DOHH2 (cell line): ENCODE data around the gene RAD51.

Source experiments
- H3F3A ChIP-seq: fragments of 200-600 bp; sonication (generic), shearing (Covaris generic); 2 replicates; pipeline ENCODE4 v1.6.0; 2016; ENCODE audit warnings: antibody characterized with exemption, mild to moderate bottlenecking; ENCODE audit not compliant: control insufficient read depth, insufficient read depth
- H3K27ac ChIP-seq: fragments of 200-600 bp; sonication (generic); 2 replicates; pipeline ENCODE4 v1.5.1; 2014; ENCODE audit warnings: low read depth, mild to moderate bottlenecking, low read length, moderate library complexity
- H3K27me3 ChIP-seq: fragments of 200-600 bp; sonication (generic); 2 replicates; pipeline ENCODE4 v1.6.1; 2014; ENCODE audit warnings: mild to moderate bottlenecking, low read length, mixed read lengths; ENCODE audit not compliant: control insufficient read depth
- H3K36me3 ChIP-seq: fragments of 200-600 bp; sonication (generic); 2 replicates; pipeline ENCODE4 v1.6.1; 2014; ENCODE audit warnings: mild to moderate bottlenecking, low read length, moderate library complexity, mixed read lengths; ENCODE audit not compliant: control insufficient read depth
- H3K4me1 ChIP-seq: fragments of 200-600 bp; sonication (generic); 2 replicates; pipeline ENCODE4 v1.6.1; 2014; ENCODE audit warnings: mild to moderate bottlenecking, low read length, mixed read lengths; ENCODE audit not compliant: control insufficient read depth
- H3K4me2 ChIP-seq: fragments of 200-600 bp; sonication (generic); 2 replicates; pipeline ENCODE4 v1.6.0; 2014; ENCODE audit warnings: mild to moderate bottlenecking, low read length, moderate library complexity
- H3K4me3 ChIP-seq: fragments of 200-600 bp; sonication (generic); 2 replicates; pipeline ENCODE4 v1.5.1; 2014; ENCODE audit warnings: mild to moderate bottlenecking, low read length, mixed read lengths
- H3K79me2 ChIP-seq: fragments of 200-600 bp; sonication (generic); 2 replicates; pipeline ENCODE4 v1.6.1; 2014; ENCODE audit warnings: mild to moderate bottlenecking, low read length, mixed read lengths; ENCODE audit not compliant: control insufficient read depth
- H3K9me2 ChIP-seq: fragments of 200-600 bp; sonication (generic); replicated peaks from 2 replicates; pipeline ENCODE4 v1.6.1; 2014; ENCODE audit warnings: mild to moderate bottlenecking, low read length, mixed read lengths; ENCODE audit not compliant: control insufficient read depth
- H3K9me3 ChIP-seq: fragments of 200-600 bp; sonication (generic); 2 replicates; pipeline ENCODE4 v1.6.1; 2014; ENCODE audit warnings: antibody characterized with exemption, low read length, mixed read lengths; ENCODE audit not compliant: control insufficient read depth, insufficient read depth
- H4K20me1 ChIP-seq: fragments of 200-600 bp; sonication (generic); 2 replicates; pipeline ENCODE4 v1.6.0; 2014; ENCODE audit warnings: low read depth, mild to moderate bottlenecking, antibody characterized with exemption, low read length, moderate library complexity; ENCODE audit not compliant: control insufficient read depth, insufficient read depth
- CTCF ChIP-seq: fragments of 200-600 bp; sonication (generic); IDR thresholded peaks from one replicate; pipeline ENCODE4 v1.5.1; 2014; ENCODE audit warnings: antibody characterized with exemption, mild to moderate bottlenecking, low read depth, low read length; ENCODE audit not compliant: poor library complexity, severe bottlenecking
- EZH2phosphoT487 ChIP-seq: fragments of 200-600 bp; sonication (generic); IDR thresholded peaks from 2 replicates; pipeline ENCODE4 v1.6.1; 2017; ENCODE audit warnings: borderline replicate concordance, mild to moderate bottlenecking, antibody characterized with exemption, low read length, moderate library complexity, mixed read lengths

Gene RAD51

DNA sequence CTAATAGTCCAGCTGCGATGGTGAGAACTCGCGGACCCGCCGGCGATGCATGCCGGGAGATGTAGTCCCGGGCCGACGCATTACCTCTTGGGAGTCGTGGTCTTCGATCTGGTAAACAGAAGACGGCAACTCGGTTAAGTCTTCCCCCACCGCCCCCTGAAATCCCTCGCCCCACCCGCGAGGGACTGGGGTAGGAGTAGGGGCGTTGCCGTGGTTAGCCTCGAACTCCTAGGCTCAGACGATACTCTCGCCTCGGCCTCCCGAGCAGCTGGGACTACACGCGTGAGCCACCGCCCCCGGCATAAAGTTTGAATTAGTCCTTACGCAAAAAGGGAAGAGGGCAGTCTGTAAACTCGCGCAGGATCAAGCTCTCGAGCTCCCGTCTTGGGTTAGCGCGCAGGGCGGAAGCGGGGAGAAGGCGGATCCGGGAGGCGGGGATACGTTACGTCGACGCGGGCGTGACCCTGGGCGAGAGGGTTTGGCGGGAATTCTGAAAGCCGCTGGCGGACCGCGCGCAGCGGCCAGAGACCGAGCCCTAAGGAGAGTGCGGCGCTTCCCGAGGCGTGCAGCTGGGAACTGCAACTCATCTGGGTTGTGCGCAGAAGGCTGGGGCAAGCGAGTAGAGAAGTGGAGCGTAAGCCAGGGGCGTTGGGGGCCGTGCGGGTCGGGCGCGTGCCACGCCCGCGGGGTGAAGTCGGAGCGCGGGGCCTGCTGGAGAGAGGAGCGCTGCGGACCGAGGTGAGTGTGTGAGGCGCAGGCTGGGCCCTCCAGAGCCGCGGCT, at the start of gene RAD51:
Gene RAD51, plus strand, starts transcription at position 487 of the 781 bp plus-strand sequence. CDS start 3,585 bp downstream, outside the sequence.
- H3K27me3 ChIP-seq: no peaks in the 10 kb centered on the region
- TF ChIP-seq CTCF (no peak), EZH2phosphoT487 (no peak)
- peak within 1 kb of the TSS; percentile 81 for H3K4me3 ChIP-seq
- peaks cover 59% of the 10 kb centered on the region for H3K79me2 ChIP-seq
- peaks cover 7% of the 10 kb centered on the region; the same call in 1 of the 2 replicates for H4K20me1 ChIP-seq
- H3K4me2 ChIP-seq: peak within 1 kb of the TSS; percentile 74
- peaks cover 47% of the 10 kb centered on the region for H3K36me3 ChIP-seq
- H3K9me2 ChIP-seq: no peaks in the 10 kb centered on the region
- H3K27ac ChIP-seq: peak within 1 kb of the TSS; percentile 79
- peaks cover 12% of the 10 kb centered on the region for H3F3A ChIP-seq
- H3K4me1 ChIP-seq: peaks cover 22% of the 10 kb centered on the region
- H3K9me3 ChIP-seq: no peaks in the 10 kb centered on the region

DNA sequence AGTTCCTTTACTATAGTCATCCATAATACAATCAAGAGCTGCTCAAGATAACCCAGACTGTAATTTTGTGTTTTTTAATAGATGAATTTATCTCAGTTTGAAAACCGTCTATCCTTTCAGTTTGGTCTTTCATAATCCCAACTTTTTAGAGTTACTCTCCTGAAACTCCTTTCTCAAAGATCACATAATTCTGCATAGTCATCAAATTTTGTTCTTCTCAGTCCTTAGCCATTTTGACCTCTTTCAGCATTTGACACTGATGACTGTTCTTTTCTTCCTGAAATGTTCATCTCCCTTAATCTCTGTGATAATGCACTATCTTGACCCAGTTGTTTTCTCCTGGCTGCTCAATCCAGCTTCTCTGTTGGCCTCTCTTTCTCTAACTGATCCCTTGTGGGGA, 47.5 kb upstream of the RAD51 start:
- Histone ChIP-seq H3K4me2 (no peak overlapping the region), H3K27ac (no peak overlapping the region), H3K9me3 (no peaks in the 10 kb centered on the region), H3K4me1 (no peaks in the 10 kb centered on the region), H3F3A (peaks cover 7% of the 10 kb centered on the region), H3K27me3 (no peaks in the 10 kb centered on the region), H4K20me1 (no peaks in the 10 kb centered on the region), H3K79me2 (no peaks in the 10 kb centered on the region), H3K36me3 (peaks cover 64% of the 10 kb centered on the region), H3K4me3 (no peak overlapping the region), H3K9me2 (no peaks in the 10 kb centered on the region)
- TF ChIP-seq EZH2phosphoT487 (no peak), CTCF (no peak)

DNA sequence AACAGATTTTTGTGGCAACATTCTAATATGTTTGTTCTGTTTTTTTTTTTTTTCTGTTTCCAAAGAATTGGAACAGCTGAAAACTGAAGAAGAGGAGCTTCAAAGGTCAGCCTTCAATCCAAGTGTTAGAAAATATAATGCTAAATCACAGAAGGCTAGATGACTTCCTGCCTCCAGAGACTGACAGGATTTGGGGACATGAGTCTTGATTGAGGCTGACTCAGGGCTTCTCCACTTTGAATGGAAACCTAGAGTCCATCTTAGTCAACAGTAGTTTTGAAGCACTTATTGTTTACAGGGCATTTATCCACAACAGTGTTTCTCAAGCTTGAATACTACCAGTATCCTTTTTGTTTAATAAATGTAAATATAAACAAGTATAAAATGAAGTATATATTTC, 44.5 kb upstream of the RAD51 start:
- Histone ChIP-seq H4K20me1 (no peaks in the 10 kb centered on the region), H3K27me3 (no peaks in the 10 kb centered on the region), H3K4me2 (no peak overlapping the region), H3K36me3 (peaks cover 72% of the 10 kb centered on the region), H3K9me3 (no peaks in the 10 kb centered on the region), H3K79me2 (no peaks in the 10 kb centered on the region), H3F3A (peaks cover 7% of the 10 kb centered on the region), H3K27ac (no peak overlapping the region), H3K4me1 (no peaks in the 10 kb centered on the region), H3K4me3 (no peak overlapping the region), H3K9me2 (no peaks in the 10 kb centered on the region)
- TF ChIP-seq EZH2phosphoT487: no peak

DNA sequence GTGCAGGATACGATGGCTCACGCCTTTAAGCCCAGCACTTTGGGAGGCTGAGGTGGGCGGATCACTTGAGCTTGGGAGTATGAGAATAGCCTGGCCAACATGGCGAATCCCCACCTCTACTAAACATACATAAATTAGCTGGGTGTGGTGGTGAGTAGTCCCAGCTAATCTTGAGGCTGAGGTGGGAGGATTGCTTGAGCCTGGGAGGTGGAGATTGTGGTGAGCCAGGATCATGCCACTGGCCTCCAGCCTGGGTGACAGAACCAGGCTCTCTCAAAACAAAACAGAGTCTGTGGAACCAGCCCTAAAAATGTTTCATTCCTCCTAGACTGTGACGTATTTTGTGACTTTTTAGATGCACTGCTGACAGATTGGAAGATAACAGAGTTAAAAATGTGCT, 34.3 kb upstream of the RAD51 start:
- Histone ChIP-seq H3K9me3 (no peaks in the 10 kb centered on the region), H4K20me1 (no peaks in the 10 kb centered on the region), H3K36me3 (peaks cover 58% of the 10 kb centered on the region), H3K4me1 (no peaks in the 10 kb centered on the region), H3K9me2 (no peaks in the 10 kb centered on the region), H3K79me2 (no peaks in the 10 kb centered on the region), H3K27me3 (no peaks in the 10 kb centered on the region), H3F3A (no peaks in the 10 kb centered on the region), H3K27ac (no peak overlapping the region), H3K4me2 (no peak overlapping the region), H3K4me3 (no peak overlapping the region)
- TF ChIP-seq CTCF (no peak), EZH2phosphoT487 (no peak)
